Inflammatory macrophage treated with lipopolysaccharide for 1 hour (primary cell): ENCODE results near the gene TRAPPC11.

Experiments used
- DNase-seq, 2 donors: peaks; one replicate each; pipeline ENCODE4 v3.0.0-alpha.2; 2020 to 2022

The TRAPPC11 gene

GRCh38 chr4:183638436-183638835 lies 20.7 kb upstream of the TRAPPC11 start:
- DNase-seq: no peak

- DNase-seq: no peak
Observed at GRCh38 chr4:183639291-183639690, 19.8 kb upstream of the TRAPPC11 start.

GRCh38 chr4:183645326-183645725 lies 13.8 kb upstream of the TRAPPC11 start:
- no peak for DNase-seq

- DNase-seq: no peak
Observed at GRCh38 chr4:183657564-183657963, 1.5 kb upstream of the TRAPPC11 start.

GRCh38 chr4:183658362-183659028 lies 598 bp upstream of the TRAPPC11 start:
- peak; percentile 29 to 54 for DNase-seq

GRCh38 chr4:183659872-183660242 lies 764 bp downstream of the TRAPPC11 start:
- DNase-seq: no peak

- no peak for DNase-seq
Observed at GRCh38 chr4:183666088-183666487, 7.0 kb downstream of the TRAPPC11 start.

GRCh38 chr4:183670251-183670650 lies 11.2 kb downstream of the TRAPPC11 start:
- no peak for DNase-seq

- no peak for DNase-seq
Observed at GRCh38 chr4:183670960-183671555, 12.0 kb downstream of the TRAPPC11 start.

- peak; percentile 4 to 9 for DNase-seq
Observed at GRCh38 chr4:183674153-183674552, 15.1 kb downstream of the TRAPPC11 start.

- no peak for DNase-seq
Observed at GRCh38 chr4:183675625-183676024, 16.5 kb downstream of the TRAPPC11 start.

GRCh38 chr4:183681119-183681518 lies 22.0 kb downstream of the TRAPPC11 start:
- no peak for DNase-seq

GRCh38 chr4:183686461-183686860 lies 27.4 kb downstream of the TRAPPC11 start:
- no peak for DNase-seq

- no peak for DNase-seq
Observed at GRCh38 chr4:183688216-183688615, 29.1 kb downstream of the TRAPPC11 start.

- no peak for DNase-seq
Observed at GRCh38 chr4:183691006-183691405, 31.9 kb downstream of the TRAPPC11 start.

GRCh38 chr4:183691897-183692296 lies 32.8 kb downstream of the TRAPPC11 start:
- no peak for DNase-seq

GRCh38 chr4:183698909-183699308 lies 39.8 kb downstream of the TRAPPC11 start:
- no peak for DNase-seq

- DNase-seq: no peak
Observed at GRCh38 chr4:183700407-183700806, 41.3 kb downstream of the TRAPPC11 start.

GRCh38 chr4:183702492-183702891 lies 43.4 kb downstream of the TRAPPC11 start:
- no peak for DNase-seq

- DNase-seq: no peak
Observed at GRCh38 chr4:183714626-183715025, 55.5 kb downstream of the TRAPPC11 start.

- no peak for DNase-seq
Observed at GRCh38 chr4:183716302-183716701, 57.2 kb downstream of the TRAPPC11 start.

- DNase-seq: no peak
Observed at GRCh38 chr4:183718876-183719275, 59.8 kb downstream of the TRAPPC11 start.

GRCh38 chr4:183721207-183722081 lies 62.4 kb downstream of the TRAPPC11 start:
- DNase-seq: peak; percentile 54 to 55
